ENCODE measurements around the gene FAXDC2.

Gene FAXDC2

GRCh38 chr5:154793599-154794524 is 56.5 kb downstream of the FAXDC2 start:
- DNase-seq: no peak

- DNase-seq: no peak
Measured at GRCh38 chr5:154791535-154791934, 58.9 kb downstream of the FAXDC2 start.

- no peak for DNase-seq
Measured at GRCh38 chr5:154788212-154788611, 62.2 kb downstream of the FAXDC2 start.

DNA sequence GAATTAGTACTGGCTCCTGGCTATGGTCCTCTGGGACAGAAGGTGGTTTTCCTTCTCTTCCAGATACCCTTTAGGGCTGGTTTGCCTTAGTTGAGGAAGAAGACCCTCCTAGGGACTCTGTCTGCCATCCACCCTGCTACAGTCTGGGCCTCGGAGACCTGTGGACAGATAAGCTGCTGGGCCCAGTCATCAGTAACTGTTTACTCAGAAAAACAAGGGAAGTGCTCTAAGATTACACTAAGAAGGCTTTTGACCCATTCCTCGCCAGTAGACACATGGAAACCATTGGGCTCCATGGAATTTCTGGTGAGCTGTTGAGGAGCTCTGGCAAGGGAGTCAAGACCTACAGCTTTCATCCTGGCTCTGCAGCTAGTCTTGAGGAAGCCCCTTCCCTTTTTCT is 64.0 kb downstream of the FAXDC2 start:
- no peak for DNase-seq

DNA sequence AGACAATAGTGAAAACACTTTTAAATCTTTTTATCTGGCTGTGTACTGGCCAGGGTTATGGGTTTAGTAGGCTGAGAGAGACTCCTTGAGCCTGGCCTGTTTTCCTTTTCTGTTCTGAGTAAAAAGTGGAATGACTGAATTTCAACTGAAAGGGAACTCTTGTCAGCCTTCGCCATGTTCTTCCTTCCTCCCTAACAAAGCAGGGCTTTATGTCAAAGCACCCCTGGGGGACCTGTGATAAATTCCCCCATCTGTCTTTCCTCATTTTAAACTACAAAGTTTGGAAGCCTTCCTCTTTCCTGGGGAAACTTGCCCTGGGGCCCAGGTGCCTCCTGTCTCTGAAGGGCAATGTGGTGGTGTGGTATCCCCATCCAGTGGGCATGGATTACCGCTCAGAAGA is 65.5 kb downstream of the FAXDC2 start:
- DNase-seq: no peak

GRCh38 chr5:154783774-154784460 is 66.5 kb downstream of the FAXDC2 start:
- DNase-seq: no peak

DNA sequence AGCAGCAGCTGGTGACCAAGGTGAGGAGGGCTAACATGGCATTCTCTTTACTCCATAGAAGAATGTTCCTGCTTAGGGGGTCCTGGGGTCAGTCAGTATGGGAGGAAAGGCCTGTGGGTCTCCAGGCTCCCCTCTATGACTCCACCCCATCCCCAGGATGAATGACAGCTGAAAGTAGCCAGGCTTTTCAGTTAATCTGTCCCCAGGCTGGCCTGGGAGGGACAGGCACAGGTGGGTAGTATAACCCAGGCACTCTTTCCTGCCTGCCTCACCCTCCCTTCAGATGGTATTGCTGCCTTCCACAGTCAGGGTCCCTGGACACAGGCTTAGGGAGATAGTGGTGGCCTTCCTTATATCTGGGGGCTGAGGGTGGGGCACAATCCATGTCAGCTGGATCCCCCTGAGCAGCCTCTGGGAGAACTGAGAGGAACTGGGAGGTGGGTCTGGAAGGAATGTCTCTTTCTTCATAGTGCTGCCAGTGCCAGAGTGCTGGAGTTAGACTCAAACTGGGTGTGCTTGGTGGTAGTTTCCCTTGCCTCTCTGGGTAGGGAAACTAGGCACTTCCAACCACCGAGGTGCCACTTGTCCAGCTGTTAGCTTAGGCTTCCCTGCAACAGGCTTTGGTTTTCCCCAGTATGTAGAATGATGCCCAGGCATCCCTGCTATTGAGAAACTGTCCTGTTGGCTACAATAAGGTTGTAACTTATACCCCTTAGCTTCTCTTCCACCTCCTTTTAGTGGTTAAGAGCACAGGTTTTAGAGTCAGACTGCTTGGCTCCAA is 67.4 kb downstream of the FAXDC2 start:
- no peak for DNase-seq

GRCh38 chr5:154782326-154782725 is 68.1 kb downstream of the FAXDC2 start:
- no peak for DNase-seq

GRCh38 chr5:154780128-154780527 is 70.3 kb downstream of the FAXDC2 start:
- no peak for DNase-seq

GRCh38 chr5:154779105-154779504 is 71.3 kb downstream of the FAXDC2 start:
- peak; percentile 89 for DNase-seq

- DNase-seq: no peak
Measured at GRCh38 chr5:154778534-154778933, 71.9 kb downstream of the FAXDC2 start.

DNA sequence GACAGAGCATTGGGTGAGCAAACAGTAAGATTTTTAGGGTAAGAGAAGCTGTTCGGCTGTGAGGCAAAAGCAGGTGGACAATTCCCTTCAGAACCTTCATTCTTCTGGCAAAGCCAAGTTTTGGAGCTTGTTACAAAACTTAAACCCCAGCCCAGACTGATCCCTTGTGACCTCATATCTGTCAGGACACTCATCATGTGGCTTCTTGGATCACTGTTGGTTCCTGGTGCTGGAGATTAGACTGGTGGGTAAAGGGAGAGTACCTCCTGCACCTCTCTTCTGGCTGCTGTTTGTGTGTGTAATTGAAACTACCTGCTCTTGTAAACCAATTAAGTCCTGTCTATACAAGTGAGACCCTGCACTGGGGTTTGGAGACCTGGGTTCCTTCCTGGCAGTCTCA is 74.2 kb downstream of the FAXDC2 start:
- DNase-seq: no peak

DNA sequence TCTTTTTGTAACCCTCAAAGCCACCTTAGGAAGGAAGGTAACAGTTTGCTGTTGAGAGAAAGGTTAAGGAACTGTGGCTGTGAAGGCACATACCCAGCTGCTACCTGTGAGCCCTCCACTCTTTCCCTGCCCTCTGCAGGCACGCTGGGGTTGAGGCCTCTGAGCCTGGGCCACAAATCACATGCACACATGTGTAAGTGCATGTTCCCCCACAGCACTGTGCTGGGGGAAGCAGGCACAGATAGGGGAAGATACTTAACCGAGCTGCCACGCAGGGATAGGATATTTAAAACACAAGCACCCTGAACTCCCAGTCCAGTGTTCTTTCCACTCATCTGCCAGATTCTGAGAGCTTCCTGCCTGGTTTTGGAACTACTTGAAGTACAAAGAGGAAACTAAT is 77.1 kb downstream of the FAXDC2 start:
- DNase-seq: no peak

GRCh38 chr5:154771383-154771901 is 79.0 kb downstream of the FAXDC2 start:
- peak; percentile 58 for DNase-seq

DNA sequence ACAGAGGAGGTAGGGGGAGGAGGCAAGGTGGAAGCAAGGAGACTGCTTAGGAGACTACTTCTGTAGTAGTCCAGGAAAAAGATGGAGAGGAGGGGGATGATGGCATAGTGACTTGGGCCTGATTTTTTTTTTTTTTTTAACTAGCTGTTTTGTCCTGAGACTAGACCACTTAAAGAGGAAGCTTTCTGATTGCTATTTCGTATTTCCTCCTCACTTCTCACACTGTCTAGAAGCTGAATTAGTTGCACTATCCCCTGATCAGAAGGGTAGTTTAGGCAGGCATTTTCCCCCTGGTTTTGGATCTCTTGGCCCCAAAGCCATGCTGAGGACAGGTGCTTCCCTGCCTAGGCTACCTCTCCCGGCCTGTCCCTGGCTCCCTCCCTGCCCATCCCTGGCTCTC is 80.3 kb downstream of the FAXDC2 start:
- no peak for DNase-seq
